Dedifferentiated amniotic fluid mesenchymal stem cell (primary cell): ENCODE results near the gene MPC2.
"Not testable (repeated sequence)": the region's sequence is repeated elsewhere in the genome, so short reads cannot be mapped to it uniquely, and the experiment has no call there.

Experiments
- DNase-seq: peaks from one replicate; pipeline ENCODE4 v3.0.0-alpha.2; 2016; ENCODE audit errors: extremely low spot score

The MPC2 gene

DNA sequence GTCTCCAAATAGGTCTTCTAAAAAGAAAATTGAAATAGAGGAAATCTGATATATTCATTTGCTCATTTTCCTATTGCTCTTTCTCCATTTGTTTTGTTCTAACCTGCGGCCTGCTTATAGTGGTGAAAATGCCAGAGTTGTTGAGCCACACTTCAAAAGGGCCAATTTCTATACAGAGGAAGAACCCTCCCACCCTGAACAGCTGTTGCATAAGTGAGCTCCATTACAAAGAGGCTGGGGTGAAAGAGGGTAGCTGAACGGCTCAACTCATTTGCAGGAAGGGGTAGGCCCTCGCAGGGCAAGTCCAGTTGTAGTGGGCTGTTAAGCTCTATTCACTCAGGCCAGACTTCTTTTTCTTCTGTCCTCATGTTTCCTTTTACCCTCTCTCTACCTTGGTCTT is 31.7 kb downstream of the MPC2 start:
- no peak for DNase-seq

DNA sequence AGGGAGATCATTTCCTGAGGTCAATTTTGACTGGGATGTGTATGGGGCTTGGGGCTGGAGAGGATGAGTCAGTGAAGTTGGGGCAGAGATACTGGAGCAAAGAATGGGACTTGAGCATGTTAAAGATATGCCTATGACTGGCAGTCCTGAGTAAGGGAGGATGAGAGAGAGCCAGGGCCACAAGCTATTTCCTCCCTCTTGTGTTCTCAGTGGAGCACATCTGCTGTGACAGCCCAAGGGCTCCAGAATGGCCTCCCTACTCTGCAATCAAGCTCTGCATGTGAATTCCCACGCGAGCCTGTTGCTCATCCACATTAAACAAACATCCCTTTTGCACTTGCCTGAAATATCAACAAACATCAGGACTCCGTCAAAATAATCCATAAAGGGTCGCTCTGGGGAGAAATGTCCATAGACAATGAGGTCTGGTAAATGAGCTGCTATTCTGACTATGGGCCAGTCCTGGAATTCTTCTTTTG is 32.2 kb downstream of the MPC2 start:
- DNase-seq: peak; percentile 45

DNA sequence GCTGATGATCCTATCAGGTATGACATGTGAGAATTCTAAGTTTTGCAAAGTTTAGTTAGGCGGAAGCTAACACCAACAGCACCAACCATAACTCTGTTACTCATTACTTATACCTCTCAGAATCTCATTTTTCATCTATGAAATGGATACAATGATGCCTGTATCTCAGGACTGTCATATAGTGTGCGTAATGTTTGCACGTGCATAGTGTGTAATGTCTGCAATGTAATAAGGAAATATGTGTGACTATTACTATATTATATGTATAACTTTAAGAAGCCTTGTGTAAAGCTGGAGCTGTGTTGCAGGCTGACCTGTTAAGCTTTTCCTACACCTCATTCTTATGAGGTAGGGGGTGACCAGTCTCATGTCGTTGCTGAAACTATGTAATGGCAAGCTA is 36.0 kb downstream of the MPC2 start:
- no peak for DNase-seq

DNA sequence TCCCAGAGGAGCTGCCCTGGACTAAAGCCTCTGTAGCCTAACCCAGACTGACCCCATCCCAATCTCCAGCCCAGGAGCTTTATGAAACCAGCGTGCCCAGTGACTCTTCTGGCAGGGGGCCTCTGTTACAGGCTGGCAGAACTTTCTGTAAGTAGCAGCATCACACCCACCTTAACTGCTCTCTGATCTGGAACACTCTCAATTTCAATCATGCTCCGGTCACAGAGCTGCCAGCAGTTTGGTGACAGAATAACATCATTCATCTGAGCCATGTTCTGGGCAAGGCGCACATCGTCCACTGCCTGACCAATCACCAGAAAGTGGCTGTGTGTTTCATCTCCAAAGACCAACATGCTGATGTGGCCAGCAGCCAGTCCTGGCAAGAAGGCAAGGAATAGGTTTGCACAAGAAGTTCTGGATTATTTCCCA is 37.6 kb downstream of the MPC2 start:
- DNase-seq: no peak

DNA sequence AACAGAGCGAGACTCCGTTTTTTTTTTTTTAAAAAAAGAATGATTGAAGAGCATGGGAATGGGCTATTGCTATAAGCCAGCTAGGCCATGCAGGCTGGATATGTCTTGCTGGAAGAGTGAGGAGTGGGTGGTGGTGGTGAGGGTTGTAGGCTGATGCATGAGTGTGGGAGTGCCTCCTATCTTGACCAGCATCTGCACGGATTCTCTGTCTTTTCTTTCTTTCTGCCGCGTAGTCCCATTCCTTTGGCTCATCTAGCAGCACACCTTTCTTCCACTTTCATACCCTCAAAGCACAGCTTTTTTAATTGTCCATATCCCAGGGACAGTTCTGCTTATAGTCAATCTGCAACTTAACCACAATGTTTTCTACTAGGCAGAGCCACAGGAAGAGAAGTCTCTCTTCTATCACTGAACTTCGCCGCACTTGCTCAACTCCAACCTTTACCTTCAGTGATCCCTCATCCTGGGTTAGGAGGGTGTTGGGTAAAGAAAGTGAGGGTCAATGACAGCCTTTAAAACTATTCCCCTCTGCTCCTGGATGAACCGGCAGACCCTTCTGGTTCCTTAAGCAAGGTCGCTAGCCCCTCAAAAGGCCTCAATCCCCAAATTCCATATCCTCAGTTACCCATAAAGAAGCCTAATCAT is 38.2 kb downstream of the MPC2 start:
- no peak for DNase-seq

DNA sequence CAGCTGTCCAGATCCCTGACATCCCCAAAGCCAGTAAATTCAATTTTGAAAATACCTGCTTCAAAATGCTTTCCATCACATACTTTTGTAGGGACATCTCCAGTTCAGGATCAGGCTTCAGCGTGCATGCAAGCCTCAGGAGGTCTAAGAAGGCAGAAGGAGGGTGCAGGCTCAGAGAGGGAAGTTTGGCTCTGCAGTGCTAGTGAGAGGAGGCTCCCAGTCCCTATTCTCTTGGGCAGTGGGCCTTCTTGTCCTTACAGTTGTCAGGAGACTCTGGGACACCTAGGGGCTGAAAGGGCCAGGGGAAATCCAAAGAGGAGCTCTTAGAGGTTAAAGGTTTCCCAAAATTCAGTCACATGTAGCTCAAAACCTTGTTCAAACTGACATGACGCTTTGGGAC is 43.1 kb downstream of the MPC2 start:
- DNase-seq: no peak

DNA sequence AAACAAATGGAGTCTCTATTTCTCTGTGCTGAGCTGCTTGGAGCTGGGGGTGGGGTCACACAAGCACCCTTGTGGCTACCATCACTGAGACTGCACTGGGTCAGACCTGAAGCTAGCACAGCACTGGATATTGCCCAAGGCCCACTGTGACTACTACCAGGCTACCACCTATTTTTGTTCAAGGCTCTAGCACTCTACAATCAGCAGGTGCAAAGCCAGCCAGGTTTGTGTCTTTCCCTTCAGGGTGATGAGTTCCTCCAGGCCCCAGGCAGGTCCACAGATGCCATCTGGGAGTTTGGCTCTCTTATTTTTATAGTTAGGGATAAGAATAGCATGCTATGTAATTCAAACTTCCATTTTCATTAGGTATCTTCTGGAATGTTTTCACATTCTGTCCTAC is 46.5 kb downstream of the MPC2 start:
- no peak for DNase-seq

DNA sequence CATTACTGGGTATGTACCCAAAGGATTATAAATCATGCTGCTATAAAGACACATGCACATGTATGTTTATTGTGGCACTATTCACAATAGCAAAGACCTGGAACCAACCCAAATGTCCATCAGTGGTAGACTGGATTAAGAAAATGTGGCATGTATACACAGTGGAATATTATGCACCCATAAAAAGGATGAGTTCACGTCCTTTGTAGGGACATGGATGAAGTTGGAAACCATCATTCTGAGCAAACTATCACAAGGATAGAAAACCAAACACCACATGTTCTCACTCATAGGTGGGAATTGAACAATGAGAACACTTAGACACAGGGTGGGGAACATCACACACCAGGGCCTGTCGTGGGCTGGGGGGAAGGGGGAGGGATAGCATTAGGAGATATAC is 49.7 kb downstream of the MPC2 start:
- DNase-seq: not testable (repeated sequence)

DNA sequence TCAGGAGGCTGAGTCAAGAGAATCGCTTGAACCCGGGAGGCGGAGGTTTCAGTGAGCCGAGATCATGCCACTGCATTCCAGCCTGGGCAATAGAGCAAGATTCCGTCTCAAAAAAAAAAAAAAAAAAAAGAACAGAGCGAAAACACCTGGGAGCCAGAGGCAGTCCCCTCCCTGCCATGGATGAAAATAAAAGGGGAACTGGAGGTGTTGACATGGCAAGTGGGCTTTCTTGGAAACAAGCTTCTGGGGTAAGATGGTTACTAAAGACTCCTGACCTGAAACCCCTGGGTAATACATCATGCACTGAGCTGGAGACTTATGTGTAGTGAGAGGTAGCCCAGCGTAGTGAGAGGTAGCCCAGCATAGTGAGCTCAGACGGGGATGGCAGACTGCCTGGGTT is 54.5 kb downstream of the MPC2 start:
- no peak for DNase-seq

DNA sequence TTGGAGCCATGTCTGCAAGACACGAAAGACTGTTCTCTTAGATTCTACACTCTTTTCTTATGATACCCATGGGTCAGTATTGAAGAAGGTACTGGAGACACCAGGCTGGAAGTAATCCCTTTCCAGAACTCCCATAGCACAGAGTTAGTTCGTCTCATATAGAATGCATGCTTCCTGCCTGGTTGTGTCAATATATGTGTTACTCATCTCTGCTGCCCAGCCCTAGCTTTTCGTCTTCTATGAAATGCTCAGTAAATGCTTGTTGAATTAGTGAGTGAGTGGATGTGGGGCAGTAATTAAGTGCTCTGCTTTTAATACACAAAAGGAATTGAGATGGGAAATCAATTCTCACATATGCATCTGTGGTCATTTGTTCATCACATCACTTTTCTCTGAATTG is 55.1 kb downstream of the MPC2 start:
- no peak for DNase-seq

DNA sequence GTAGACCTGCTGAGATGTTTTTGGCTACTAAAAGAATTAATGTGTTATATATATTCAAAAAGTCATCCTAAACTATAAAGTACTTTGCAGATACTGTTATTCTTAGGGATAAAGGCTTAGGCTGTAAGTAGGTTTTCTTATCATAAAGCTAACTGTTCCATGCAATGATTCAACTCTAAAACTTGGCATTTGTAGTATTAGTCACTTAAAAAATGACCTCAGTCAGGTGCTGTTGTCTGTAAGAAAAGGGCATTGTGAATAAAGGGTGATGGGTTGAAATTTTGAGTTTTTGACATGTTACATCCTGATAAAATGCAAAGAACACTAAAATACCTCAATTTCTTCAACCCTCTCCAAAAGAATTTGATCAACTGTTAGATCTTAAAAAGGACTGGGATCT is 55.8 kb downstream of the MPC2 start:
- no peak for DNase-seq

DNA sequence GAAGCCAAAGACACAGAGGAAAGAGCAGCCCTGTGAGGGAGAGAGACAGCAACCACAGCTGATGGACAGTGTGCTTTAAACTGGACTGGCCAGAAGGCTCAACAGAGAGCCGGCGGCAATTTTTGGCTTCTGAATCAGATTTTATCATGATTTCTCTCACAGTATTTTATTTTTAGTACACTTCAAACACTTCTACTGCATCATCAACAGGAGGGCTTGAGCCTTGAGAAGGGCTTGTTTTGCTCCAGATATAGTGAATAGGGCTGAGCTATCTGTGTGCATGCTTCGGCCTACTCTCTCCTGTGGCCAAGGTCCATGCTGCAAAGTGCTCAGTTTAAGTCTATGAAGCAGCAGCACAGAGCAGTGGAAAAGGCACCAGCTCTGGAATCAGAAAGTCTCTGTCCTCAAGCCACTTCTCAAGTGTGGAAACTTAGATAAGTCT is 56.3 kb downstream of the MPC2 start:
- no peak for DNase-seq

DNA sequence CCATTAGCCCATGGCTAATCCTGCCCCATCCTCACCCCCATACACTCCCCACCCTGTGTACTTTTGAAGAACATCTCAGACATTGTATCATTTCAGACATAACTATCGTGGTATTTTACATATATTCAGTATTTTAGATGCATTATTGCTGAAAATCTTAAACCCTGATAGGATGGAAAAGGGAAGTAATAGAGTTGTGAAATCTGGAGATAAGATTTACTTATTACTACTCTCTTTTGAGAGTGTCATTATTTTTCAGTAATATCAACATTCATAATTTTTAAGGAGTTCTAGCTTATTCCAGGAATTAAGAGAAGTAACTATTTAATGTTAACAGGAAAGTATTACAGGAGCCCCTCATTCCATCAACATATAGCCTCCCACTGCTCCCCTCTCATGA is 57.4 kb downstream of the MPC2 start:
- DNase-seq: no peak

DNA sequence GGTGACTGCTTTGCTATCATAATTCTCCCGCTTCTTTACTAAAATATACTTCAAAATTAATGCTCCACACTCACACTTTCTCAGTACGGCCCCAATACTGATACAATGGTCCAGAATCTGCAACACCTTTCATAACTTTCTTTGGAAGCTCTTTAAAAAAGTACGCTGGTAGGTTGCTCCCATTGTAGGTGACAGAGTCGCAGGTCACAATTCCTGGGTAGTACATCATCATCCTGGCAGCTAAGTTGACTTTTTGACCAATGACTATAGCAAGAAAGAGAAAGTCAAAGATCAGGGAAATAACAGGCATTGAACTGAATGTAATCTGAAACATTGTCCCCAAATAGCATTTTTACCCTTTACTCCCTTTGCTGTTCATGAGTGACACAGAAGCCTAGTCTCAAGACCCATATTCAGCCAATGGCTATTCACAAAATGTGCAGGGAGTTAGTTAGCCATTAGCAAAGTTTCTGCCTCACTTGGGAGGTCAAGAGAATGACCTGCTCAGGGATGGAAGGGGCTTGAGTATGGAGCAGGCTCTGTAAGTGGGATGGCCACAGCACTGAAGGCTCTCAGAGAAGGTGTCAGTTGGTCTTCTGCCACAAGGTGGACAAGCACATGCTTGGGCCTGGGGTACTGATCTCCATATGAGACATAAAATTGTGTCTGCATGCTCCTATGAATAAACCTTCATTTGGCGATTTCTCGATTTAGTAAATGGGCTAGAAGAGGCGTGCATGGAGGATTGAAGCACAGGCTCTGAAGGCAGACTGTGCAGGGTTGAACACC is 58.3 kb downstream of the MPC2 start:
- no peak for DNase-seq

DNA sequence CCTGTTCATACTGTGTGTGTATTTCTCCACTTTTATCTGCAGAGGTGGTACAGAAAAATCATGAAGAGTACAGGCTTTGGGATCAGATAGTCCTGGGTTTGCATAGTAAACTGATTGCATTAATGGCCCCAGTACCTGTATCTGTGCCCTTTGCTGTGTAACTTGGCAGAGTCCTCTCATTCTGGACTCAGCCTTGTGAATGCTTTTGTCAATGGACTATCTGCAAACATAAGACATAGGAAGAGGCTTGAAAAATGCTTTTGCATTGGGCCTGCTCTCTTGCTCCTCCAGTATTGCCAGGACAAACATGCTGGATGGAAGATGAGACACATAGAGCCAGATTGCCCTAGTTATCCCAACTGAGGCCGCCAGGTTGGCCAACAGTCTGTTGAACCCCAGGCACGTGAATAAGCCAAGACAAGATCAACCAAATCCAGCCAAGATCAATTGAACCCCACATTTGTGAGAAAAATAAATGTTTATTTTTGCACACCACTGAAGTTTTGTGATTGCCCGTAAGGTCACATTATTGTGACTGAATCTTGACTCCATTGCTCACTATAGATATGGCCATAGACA is 60.2 kb downstream of the MPC2 start:
- no peak for DNase-seq

DNA sequence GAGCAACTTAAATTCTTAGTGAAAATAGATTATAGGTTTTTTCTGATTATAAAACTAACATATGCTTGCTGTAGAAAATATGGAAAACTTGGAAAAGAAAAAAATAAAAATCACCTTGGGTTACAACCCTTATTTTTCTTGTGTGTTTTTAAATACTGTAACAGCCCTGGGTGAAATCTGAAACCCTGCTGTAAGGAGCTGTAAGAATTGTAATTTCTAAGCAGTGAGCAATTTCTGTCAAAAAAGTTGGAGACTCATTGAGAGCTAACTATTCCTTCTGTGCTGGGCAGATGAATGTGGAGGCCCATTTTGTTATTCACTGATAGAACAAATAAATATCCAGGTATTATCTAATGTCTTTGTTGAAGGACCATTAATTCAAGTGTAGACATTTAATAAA is 65.5 kb downstream of the MPC2 start:
- peak; percentile 70 for DNase-seq

DNA sequence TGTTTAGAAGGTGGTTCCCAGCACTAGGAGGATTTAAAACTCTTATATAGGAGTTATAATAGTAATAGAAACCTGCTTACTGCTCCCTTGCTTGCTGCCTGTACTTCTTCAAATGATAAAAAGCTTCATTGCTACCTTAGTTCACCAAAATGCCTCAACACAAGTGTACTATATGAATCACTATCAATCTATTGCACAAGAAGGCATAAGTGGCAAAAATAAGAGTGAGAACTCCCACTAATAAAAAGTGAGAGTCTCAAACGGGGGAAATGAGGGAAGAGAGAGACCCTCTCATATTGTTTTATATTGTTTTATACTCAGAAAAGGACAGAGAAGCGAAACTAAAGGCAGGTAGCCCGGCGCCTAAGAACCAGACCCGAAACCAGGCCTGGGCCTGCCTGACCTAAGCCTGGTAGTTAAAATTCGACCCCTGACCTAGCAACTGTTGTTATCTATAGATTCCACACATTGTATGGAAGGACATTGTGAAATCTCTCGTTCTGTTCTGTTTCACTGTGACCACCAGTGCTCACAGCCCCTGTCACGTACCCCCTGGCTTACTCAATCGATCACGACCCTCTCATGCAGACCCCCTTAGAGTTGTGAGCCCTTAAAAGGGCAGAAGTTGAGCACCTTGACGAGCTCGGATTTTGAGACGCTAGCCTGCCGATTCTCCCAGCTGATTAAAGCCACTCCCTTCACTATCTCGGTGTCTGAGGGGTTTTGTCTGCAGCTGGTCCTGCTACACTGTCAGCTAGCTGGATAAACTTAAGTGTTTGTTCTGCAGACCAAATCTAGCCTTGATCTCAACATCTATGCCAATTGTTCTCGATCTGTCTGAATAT is 67.5 kb downstream of the MPC2 start:
- DNase-seq: not testable (repeated sequence)

DNA sequence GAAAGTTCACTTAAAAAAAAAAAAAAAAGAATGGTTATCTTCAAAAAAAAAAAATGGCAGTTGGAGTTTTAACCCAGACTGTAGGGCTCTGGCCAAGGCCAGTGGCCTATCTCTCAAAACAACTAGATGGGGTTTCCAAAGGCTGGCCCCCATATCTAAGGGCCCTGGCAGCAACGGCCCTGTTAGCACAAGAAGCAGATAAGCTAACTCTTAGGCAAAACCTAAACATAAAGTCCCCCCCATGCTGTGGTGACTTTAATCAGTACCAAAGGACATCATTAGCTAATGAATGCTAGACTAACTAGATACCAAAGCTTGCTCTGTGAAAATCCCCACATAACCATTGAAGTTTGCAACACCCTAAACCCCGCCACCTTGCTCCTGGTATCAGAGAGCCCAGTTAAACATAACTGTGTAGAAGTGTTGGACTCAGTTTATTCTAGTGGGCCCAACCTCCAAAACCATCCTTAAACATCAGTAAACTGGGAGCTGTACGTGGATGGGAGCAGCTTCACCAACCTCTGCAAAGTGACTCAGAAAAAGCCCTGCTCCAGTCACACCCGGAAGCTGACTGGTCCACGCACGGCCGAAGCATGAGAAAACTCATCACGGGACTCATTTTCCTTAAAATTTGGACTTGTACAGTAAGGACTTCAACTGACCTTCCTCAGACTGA is 70.0 kb downstream of the MPC2 start:
- DNase-seq: not testable (repeated sequence)
